GM12878 (cell line): Measurements from ENCODE around the gene IMMT. TPM values are rescaled to one million over a fixed set of nuclear protein-coding genes. Genes with fewer than 3 reads are reported as not detected.

ENCODE experiments used
- ATAC-seq: fragments of 200-7000 bp; cut with Tn5 transposase; 3 replicates; pipeline ENCODE4 v1.9.1; 2020; ENCODE audit warnings: mild to moderate bottlenecking, moderate library complexity
- BruUV-seq: library from RNA; stranded (reverse); fragments of 400-500 nt; replicated peaks from 2 replicates; lab custom pipeline; 2021; lab: Mats Ljungman, UMichigan
- CTCF ChIA-PET: fragments of 300-600 bp; sonication (Branson Sonifier 250); formaldehyde crosslinking; extraction: SDS; loops from one replicate; lab custom pipeline; 2021; ENCODE audit warnings: inconsistent platforms; lab: Yijun Ruan, JAX
- POLR2A ChIA-PET: fragments of 350-600 bp; formaldehyde crosslinking; extraction: SDS; loops from one replicate; lab custom pipeline; 2021; ENCODE audit warnings: inconsistent platforms; lab: Charles Lee
- RAD21 ChIA-PET: fragments of 300-600 bp; sonication (Branson Sonifier 250); formaldehyde crosslinking; loops from one replicate; lab custom pipeline; 2023; ENCODE audit warnings: antibody characterized with exemption; ENCODE audit not compliant: unreplicated experiment; lab: Charles Lee
- SMC1A ChIA-PET: fragments of 300-600 bp; sonication (Branson Sonifier 250); formaldehyde crosslinking; loops from one replicate; lab custom pipeline; 2023; ENCODE audit not compliant: unreplicated experiment, uncharacterized antibody; lab: Charles Lee
- DNase-seq: peaks from one replicate; pipeline ENCODE4 v3.0.0-alpha.2; 2011; ENCODE audit warnings: low read depth, low spot score
- FAIRE-seq: peaks from 3 replicates; lab custom pipeline; 2011; peaks lifted over from hg19 to GRCh38; lab: Jason Lieb, UNC
- H2AFZ ChIP-seq: 2 replicates; pipeline ENCODE4 v1.6.0; 2011; ENCODE audit warnings: low read depth, low read length, control low read depth; ENCODE audit not compliant: control insufficient read depth
- H3K27ac ChIP-seq: 2 replicates; pipeline ENCODE4 v1.5.1; 2011; ENCODE audit warnings: control low read depth; ENCODE audit not compliant: control insufficient read depth, insufficient read depth
- H3K27me3 ChIP-seq, 2 experiments: replicated peaks in 1 of 2; 2 replicates each; pipeline versions ENCODE4 v1.6.0 to v1.6.1; 2011; ENCODE audit warnings: low read length in 1 of 2; ENCODE audit not compliant: control insufficient read depth in 2 of 2, insufficient read depth in 2 of 2
- H3K36me3 ChIP-seq, 2 experiments: 2 replicates each; pipeline ENCODE4 v1.5.1; 2011; ENCODE audit warnings: low read length in 1 of 2; ENCODE audit not compliant: control insufficient read depth in 2 of 2, insufficient read depth in 2 of 2
- H3K4me1 ChIP-seq: 2 replicates; pipeline ENCODE4 v1.6.1; 2011; ENCODE audit warnings: mild to moderate bottlenecking, low read length, moderate library complexity, mixed read lengths; ENCODE audit not compliant: control insufficient read depth, insufficient read depth
- H3K4me2 ChIP-seq: 2 replicates; pipeline ENCODE4 v1.6.0; 2011; ENCODE audit warnings: control low read depth; ENCODE audit not compliant: control insufficient read depth, insufficient read depth
- H3K4me3 ChIP-seq: fragments of 200-600 bp; sonication (generic); 2 replicates; pipeline ENCODE4 v1.5.1; 2016
- H3K79me2 ChIP-seq: 2 replicates; pipeline ENCODE4 v1.6.0; 2011; ENCODE audit warnings: low read length; ENCODE audit not compliant: control insufficient read depth, insufficient read depth
- H3K9ac ChIP-seq: 2 replicates; pipeline ENCODE4 v1.8.0; 2011; ENCODE audit warnings: low read length, control low read depth, mixed read lengths; ENCODE audit not compliant: control insufficient read depth, insufficient read depth
- H3K9me3 ChIP-seq: replicated peaks from 3 replicates; pipeline ENCODE4 v1.5.1; 2011; ENCODE audit warnings: mild to moderate bottlenecking, low read length; ENCODE audit not compliant: control insufficient read depth, insufficient read depth
- H4K20me1 ChIP-seq: 2 replicates; pipeline ENCODE4 v1.6.0; 2011; ENCODE audit not compliant: control insufficient read depth, insufficient read depth
- BACH1 ChIP-seq: fragments of 450-650 bp; IDR thresholded peaks from 2 replicates; pipeline ENCODE4 v1.6.1; 2017; ENCODE audit warnings: mild to moderate bottlenecking, borderline replicate concordance
- CHD1 ChIP-seq: IDR thresholded peaks from 2 replicates; pipeline ENCODE4 v1.6.1; 2012; ENCODE audit warnings: low read depth, low read length, improper control_type of control experiment
- CREM ChIP-seq: IDR thresholded peaks from 2 replicates; pipeline ENCODE4 v1.6.1; 2014; ENCODE audit warnings: antibody characterized with exemption, low read depth
- GATAD2B ChIP-seq: fragments of 450-650 bp; conservative IDR thresholded peaks from 2 replicates; pipeline ENCODE4 v1.6.1; 2017; ENCODE audit warnings: low read depth, mild to moderate bottlenecking, moderate library complexity
- HCFC1 ChIP-seq: fragments of 150-350 bp; IDR thresholded peaks from 2 replicates; pipeline ENCODE4 v1.6.1; 2014; ENCODE audit warnings: low read length
- HDAC6 ChIP-seq: fragments of 200-600 bp; sonication (generic); IDR thresholded peaks from one replicate; pipeline ENCODE4 v1.8.0; 2017; ENCODE audit warnings: antibody characterized with exemption; ENCODE audit not compliant: unreplicated experiment
- KDM1A ChIP-seq: fragments of 200-600 bp; sonication (generic); IDR thresholded peaks from 2 replicates; pipeline ENCODE4 v1.6.1; 2016; ENCODE audit warnings: borderline replicate concordance
- RAD51 ChIP-seq: fragments of 450-650 bp; IDR thresholded peaks from 2 replicates; pipeline ENCODE4 v1.6.1; 2016; ENCODE audit warnings: moderate library complexity, mild to moderate bottlenecking, inconsistent platforms
- RFX5 ChIP-seq: IDR thresholded peaks from 2 replicates; pipeline ENCODE4 v1.6.1; 2011; ENCODE audit warnings: low read depth, low read length, improper control_type of control experiment
- SIX5 ChIP-seq: IDR thresholded peaks from 2 replicates; pipeline ENCODE4 v1.6.1; 2011; ENCODE audit warnings: mild to moderate bottlenecking, low read depth, low read length, moderate library complexity; ENCODE audit not compliant: severe bottlenecking
- SP1 ChIP-seq: IDR thresholded peaks from one replicate; pipeline ENCODE4 v1.6.1; 2011; ENCODE audit warnings: low read depth, low read length
- SRF ChIP-seq, 2 experiments: IDR thresholded peaks; 2 replicates each; pipeline ENCODE4 v1.6.1; 2011; ENCODE audit warnings: low read depth in 2 of 2, low read length in 2 of 2, mild to moderate bottlenecking in 1 of 2, moderate library complexity in 1 of 2
- STAT1 ChIP-seq: fragments of 450-650 bp; conservative IDR thresholded peaks from 2 replicates; pipeline ENCODE4 v1.6.1; 2014; ENCODE audit warnings: antibody characterized with exemption, mild to moderate bottlenecking
- SUZ12 ChIP-seq: fragments of 200-600 bp; sonication (generic); IDR thresholded peaks from one replicate; pipeline ENCODE4 v1.6.1; 2018; ENCODE audit warnings: antibody characterized with exemption, mild to moderate bottlenecking; ENCODE audit not compliant: unreplicated experiment
- TCF12 ChIP-seq: IDR thresholded peaks from 2 replicates; pipeline ENCODE4 v1.6.1; 2011; ENCODE audit warnings: low read depth, mild to moderate bottlenecking, low read length
- ZNF217 ChIP-seq: fragments of 450-650 bp; IDR thresholded peaks from 2 replicates; pipeline ENCODE4 v1.6.1; 2017; ENCODE audit warnings: antibody characterized with exemption, mild to moderate bottlenecking
- ZNF24 ChIP-seq: fragments of 450-650 bp; IDR thresholded peaks from 2 replicates; pipeline ENCODE4 v1.6.1; 2017; ENCODE audit warnings: antibody characterized with exemption, mild to moderate bottlenecking
- WGBS: methylation state at CpG from one replicate; pipeline ENCODE4 v1.1.6; 2016; ENCODE audit warnings: low lambda C conversion rate; ENCODE audit not compliant: insufficient replicate concordance, insufficient coverage; ENCODE audit errors: missing lambda C conversion rate; 5-methylcytosine and 5-hydroxymethylcytosine counted together
- in situ Hi-C: fragments of 300-500 bp; cut with MboI; formaldehyde crosslinking; loops from 9 replicates; pipeline ENCODE4 v1.14.3; 2018; ENCODE audit warnings: mixed read lengths
- intact Hi-C: fragments of 100-400 bp; cut with micrococcal nuclease; formaldehyde crosslinking; loops from one replicate; pipeline ENCODE4 v1.14.2; 2022; ENCODE audit not compliant: unreplicated experiment
- polyA plus RNA-seq, 11 experiments: library from polyadenylated mRNA; depleted of rRNA in 4 of 11; unstranded in 6 of 11; stranded (reverse) in 5 of 11; fragments of >200 nt; fragmentation: Nextera tagmentation in 4 of 11; fragmentation: Illumina TruSeq in 1 of 11; extraction: Ambion mirVana in 4 of 11; extraction: Trizol in 1 of 11; gene quantifications; 1 replicate in 1 of 11; 2 replicates in 10 of 11; pipeline versions ENCODE4 v1.2.1 to v1.2.3, GENCODE V29; 2011 to 2016; ENCODE audit warnings: inconsistent platforms in 2 of 11, missing spikeins in 2 of 11, low read depth in 1 of 11
- total RNA-seq, 4 experiments: library from RNA; depleted of rRNA in 3 of 4; stranded (reverse); fragments of >200 nt in 3 of 4; fragmentation: Illumina TruSeq in 1 of 4; extraction: Trizol in 1 of 4; gene quantifications; 2 replicates each; pipeline versions ENCODE4 v1.2.1 to v1.2.3, GENCODE V29; 2013 to 2021
- TF ChIP-seq, protein P1 (sequence below): IDR thresholded peaks from 2 replicates; pipeline ENCODE4 v1.6.1; 2012; ENCODE audit warnings: mild to moderate bottlenecking, low read depth, low read length

Gene IMMT
- total and polyA plus RNA-seq, 10 of the 15 experiments (the other 5 are each of a cell fraction or from before 2014, with no cell fraction given), result 78.4 to 149 (median 98.7) TPM

DNA sequence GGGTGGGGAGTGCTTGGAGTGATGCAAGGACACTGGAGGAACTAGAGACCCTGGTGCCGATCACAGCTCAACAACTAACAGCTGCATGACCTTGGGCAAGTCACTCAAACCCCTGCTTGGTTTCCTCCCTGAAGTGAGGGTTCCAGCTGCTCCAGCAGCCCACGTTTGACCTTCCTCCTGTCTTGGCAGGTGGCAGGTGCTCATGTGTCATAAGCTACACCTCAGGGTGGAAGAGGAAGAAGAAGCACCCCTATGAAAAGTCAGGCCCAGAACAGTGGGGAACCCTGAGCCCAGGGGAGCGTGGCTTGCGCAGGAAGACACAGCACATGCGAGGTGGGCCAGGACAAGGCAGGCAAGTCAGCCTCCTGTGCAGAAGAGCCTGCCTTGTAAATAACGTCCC is 46.3 kb upstream of the IMMT start:
- Histone ChIP-seq H3K4me1 (peaks cover 34% of the 10 kb centered on the region), H3K4me2 (no peak overlapping the region), H4K20me1 (no peaks in the 10 kb centered on the region), H2AFZ (no peak overlapping the region), H3K9me3 (no peaks in the 10 kb centered on the region), H3K36me3 (no peaks in the 10 kb centered on the region), H3K27ac (no peak overlapping the region), H3K27me3 (no peaks in the 10 kb centered on the region), H3K79me2 (no peaks in the 10 kb centered on the region), H3K9ac (no peak overlapping the region), H3K4me3 (no peak overlapping the region)
- POLR2A ChIA-PET, result interaction anchor here (0.7 kb wide), 1 partner anchor 8 kb away, joined by 3 read pairs; no protein-coding TSS in a partner anchor
- SMC1A ChIA-PET, result interaction anchor here (1.5 kb wide), 1 partner anchor 33 kb away, joined by 3 read pairs; no protein-coding TSS in a partner anchor
- DNase-seq (no peak), ATAC-seq (no peak), FAIRE-seq (no peak)
- CTCF ChIA-PET, result interaction anchor here (1.0 to 1.6 kb wide), 2 partner anchors 8 to 20 kb away, joined by 4 to 6 read pairs; no protein-coding TSS in a partner anchor
- WGBS, result 46% methylated on average over 6 of the region's 6 CpGs
- BruUV-seq, result no TSS peak
- RAD21 ChIA-PET, result interaction anchor here (1.5 kb wide), 1 partner anchor 68 kb away, joined by 3 read pairs; no protein-coding TSS in a partner anchor
- intact Hi-C loops (no loop called here), in situ Hi-C loops (no loop called here)
- peak; percentile 27; the same call in 1 of the 2 replicates for TF ChIP-seq TCF12
- TF ChIP-seq, protein P1, sequence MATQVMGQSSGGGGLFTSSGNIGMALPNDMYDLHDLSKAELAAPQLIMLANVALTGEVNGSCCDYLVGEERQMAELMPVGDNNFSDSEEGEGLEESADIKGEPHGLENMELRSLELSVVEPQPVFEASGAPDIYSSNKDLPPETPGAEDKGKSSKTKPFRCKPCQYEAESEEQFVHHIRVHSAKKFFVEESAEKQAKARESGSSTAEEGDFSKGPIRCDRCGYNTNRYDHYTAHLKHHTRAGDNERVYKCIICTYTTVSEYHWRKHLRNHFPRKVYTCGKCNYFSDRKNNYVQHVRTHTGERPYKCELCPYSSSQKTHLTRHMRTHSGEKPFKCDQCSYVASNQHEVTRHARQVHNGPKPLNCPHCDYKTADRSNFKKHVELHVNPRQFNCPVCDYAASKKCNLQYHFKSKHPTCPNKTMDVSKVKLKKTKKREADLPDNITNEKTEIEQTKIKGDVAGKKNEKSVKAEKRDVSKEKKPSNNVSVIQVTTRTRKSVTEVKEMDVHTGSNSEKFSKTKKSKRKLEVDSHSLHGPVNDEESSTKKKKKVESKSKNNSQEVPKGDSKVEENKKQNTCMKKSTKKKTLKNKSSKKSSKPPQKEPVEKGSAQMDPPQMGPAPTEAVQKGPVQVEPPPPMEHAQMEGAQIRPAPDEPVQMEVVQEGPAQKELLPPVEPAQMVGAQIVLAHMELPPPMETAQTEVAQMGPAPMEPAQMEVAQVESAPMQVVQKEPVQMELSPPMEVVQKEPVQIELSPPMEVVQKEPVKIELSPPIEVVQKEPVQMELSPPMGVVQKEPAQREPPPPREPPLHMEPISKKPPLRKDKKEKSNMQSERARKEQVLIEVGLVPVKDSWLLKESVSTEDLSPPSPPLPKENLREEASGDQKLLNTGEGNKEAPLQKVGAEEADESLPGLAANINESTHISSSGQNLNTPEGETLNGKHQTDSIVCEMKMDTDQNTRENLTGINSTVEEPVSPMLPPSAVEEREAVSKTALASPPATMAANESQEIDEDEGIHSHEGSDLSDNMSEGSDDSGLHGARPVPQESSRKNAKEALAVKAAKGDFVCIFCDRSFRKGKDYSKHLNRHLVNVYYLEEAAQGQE, result no peak

- FAIRE-seq (no peak), ATAC-seq (no peak), DNase-seq (no peak)
- Histone ChIP-seq H3K79me2 (no peaks in the 10 kb centered on the region), H4K20me1 (no peaks in the 10 kb centered on the region), H3K4me3 (no peak overlapping the region), H3K27me3 (no peaks in the 10 kb centered on the region), H3K4me1 (peaks cover 34% of the 10 kb centered on the region), H3K4me2 (no peak overlapping the region), H3K9me3 (no peaks in the 10 kb centered on the region), H2AFZ (no peak overlapping the region), H3K27ac (no peak overlapping the region), H3K9ac (no peak overlapping the region), H3K36me3 (no peaks in the 10 kb centered on the region)
- no TSS peak for BruUV-seq
- intact Hi-C loops (no loop called here), in situ Hi-C loops (no loop called here)
- WGBS, result 91% methylated on average over 14 of the region's 14 CpGs
- POLR2A ChIA-PET, result no interaction called here
- SMC1A ChIA-PET, result interaction anchor here (1.0 kb wide), 1 partner anchor 19 kb away, joined by 3 read pairs; no protein-coding TSS in a partner anchor
- RAD21 ChIA-PET, result no interaction called here
- CTCF ChIA-PET, result no interaction called here
- TF ChIP-seq HDAC6 (no peak), SP1 (no peak), SIX5 (no peak), HCFC1 (no peak), KDM1A (no peak), STAT1 (no peak), RFX5 (no peak), SUZ12 (no peak), BACH1 (no peak), ZNF24 (no peak), ZNF217 (no peak), CHD1 (no peak), GATAD2B (no peak), CREM (no peak), SRF (IDR thresholded peaks at IDR 0.05; ENCODE audit: low read depth in 2 of 2, low read length in 2 of 2) (no peak), RAD51 (no peak)
Measured at GRCh38 chr2:86240251-86240650, 45.0 kb upstream of the IMMT start.
